Fibroblast of skin of back (primary cell): ENCODE data around the gene PRCP.

Experiments
- DNase-seq: peaks from one replicate; pipeline ENCODE4 v3.0.0-alpha.2; 2013

PRCP gene

GRCh38 chr11:82826526-82826925 is 73.7 kb downstream of the PRCP start:
- DNase-seq = peak; percentile 42

- no peak for DNase-seq
These were observed 76.3 kb downstream of the PRCP start for GRCh38 chr11:82823647-82824619.

GRCh38 chr11:82818409-82819043 is 81.7 kb downstream of the PRCP start:
- DNase-seq = no peak

GRCh38 chr11:82815406-82815805 is 84.8 kb downstream of the PRCP start:
- no peak for DNase-seq

GRCh38 chr11:82814379-82814778 is 85.9 kb downstream of the PRCP start:
- DNase-seq = no peak

- DNase-seq = no peak
These were observed 88.9 kb downstream of the PRCP start for GRCh38 chr11:82811369-82811768.

GRCh38 chr11:82810738-82811137 is 89.5 kb downstream of the PRCP start:
- DNase-seq = no peak

- DNase-seq = no peak
These were observed 89.9 kb downstream of the PRCP start for GRCh38 chr11:82810326-82810725.

- DNase-seq = no peak
These were observed 92.6 kb downstream of the PRCP start for GRCh38 chr11:82807646-82808045.

- DNase-seq = no peak
These were observed 97.5 kb downstream of the PRCP start for GRCh38 chr11:82802710-82803109.

GRCh38 chr11:82796998-82797961 is 103.0 kb downstream of the PRCP start:
- no peak for DNase-seq

- DNase-seq = no peak
These were observed 105.7 kb downstream of the PRCP start for GRCh38 chr11:82794490-82794889.

GRCh38 chr11:82792822-82793569 is 107.2 kb downstream of the PRCP start:
- no peak for DNase-seq

- DNase-seq = no peak
These were observed 107.9 kb downstream of the PRCP start for GRCh38 chr11:82792319-82792718.

- DNase-seq = no peak
These were observed 108.5 kb downstream of the PRCP start for GRCh38 chr11:82791779-82792178.

- no peak for DNase-seq
These were observed 109.3 kb downstream of the PRCP start for GRCh38 chr11:82790723-82791484.

GRCh38 chr11:82787981-82788380 is 112.2 kb downstream of the PRCP start:
- DNase-seq = no peak

- DNase-seq = no peak
These were observed 113.4 kb downstream of the PRCP start for GRCh38 chr11:82786836-82787235.

GRCh38 chr11:82786001-82786400 is 114.2 kb downstream of the PRCP start:
- DNase-seq = no peak

GRCh38 chr11:82782825-82783374 is 117.3 kb downstream of the PRCP start:
- no peak for DNase-seq

- DNase-seq = no peak
These were observed 121.5 kb downstream of the PRCP start for GRCh38 chr11:82778776-82779175.
